ACC112 (cell line): Measurements from ENCODE around the gene NFIB.

Experiments used
- H2AFZ ChIP-seq: fragments of 200-600 bp; sonication (generic); one replicate; pipeline ENCODE4 v1.6.0; 2017; ENCODE audit warnings: antibody characterized with exemption, low read length; ENCODE audit not compliant: unreplicated experiment
- H3K27ac ChIP-seq: fragments of 200-600 bp; sonication (generic); 2 replicates; pipeline ENCODE4 v1.5.1; 2014; ENCODE audit warnings: low read depth, mild to moderate bottlenecking, antibody characterized with exemption, low read length, moderate library complexity
- H3K27me3 ChIP-seq: fragments of 200-600 bp; sonication (generic); 2 replicates; pipeline ENCODE4 v1.6.1; 2014; ENCODE audit warnings: mild to moderate bottlenecking, antibody characterized with exemption, low read length, moderate library complexity, mixed read lengths; ENCODE audit not compliant: insufficient read depth
- H3K36me3 ChIP-seq: fragments of 200-600 bp; sonication (generic); 2 replicates; pipeline ENCODE4 v1.6.1; 2016; ENCODE audit warnings: mild to moderate bottlenecking, antibody characterized with exemption, low read length, moderate library complexity, mixed read lengths; ENCODE audit not compliant: insufficient read depth
- H3K4me1 ChIP-seq: fragments of 200-600 bp; sonication (generic); one replicate; pipeline ENCODE4 v1.6.1; 2016; ENCODE audit warnings: low read length, mixed read lengths; ENCODE audit not compliant: insufficient read depth, unreplicated experiment, control insufficient read depth
- H3K4me3 ChIP-seq: fragments of 200-600 bp; sonication (generic); 2 replicates; pipeline ENCODE4 v1.5.1; 2014; ENCODE audit warnings: mild to moderate bottlenecking, low read depth, low read length
- H3K79me2 ChIP-seq: fragments of 200-600 bp; sonication (generic); one replicate; pipeline ENCODE4 v1.6.0; 2016; ENCODE audit warnings: low read length; ENCODE audit not compliant: control insufficient read depth, unreplicated experiment, insufficient read depth

Gene NFIB

GRCh38 chr9:14213504-14213903 lies 100.4 kb downstream of the NFIB start:
- Histone ChIP-seq H3K4me3 (no peak overlapping the region), H3K27me3 (no peaks in the 10 kb centered on the region), H3K36me3 (no peaks in the 10 kb centered on the region), H3K79me2 (peaks cover 68% of the 10 kb centered on the region), H2AFZ (no peak overlapping the region), H3K27ac (no peak overlapping the region), H3K4me1 (peaks cover 91% of the 10 kb centered on the region)

GRCh38 chr9:14212697-14213420 lies 101.1 kb downstream of the NFIB start:
- Histone ChIP-seq H3K36me3 (no peaks in the 10 kb centered on the region; the same call in 1 of the 2 replicates), H3K27ac (peak overlapping the region; percentile 59; the same call in 1 of the 2 replicates), H3K79me2 (peaks cover 68% of the 10 kb centered on the region), H2AFZ (no peak overlapping the region), H3K4me3 (no peak overlapping the region), H3K27me3 (no peaks in the 10 kb centered on the region), H3K4me1 (peaks cover 87% of the 10 kb centered on the region)

DNA sequence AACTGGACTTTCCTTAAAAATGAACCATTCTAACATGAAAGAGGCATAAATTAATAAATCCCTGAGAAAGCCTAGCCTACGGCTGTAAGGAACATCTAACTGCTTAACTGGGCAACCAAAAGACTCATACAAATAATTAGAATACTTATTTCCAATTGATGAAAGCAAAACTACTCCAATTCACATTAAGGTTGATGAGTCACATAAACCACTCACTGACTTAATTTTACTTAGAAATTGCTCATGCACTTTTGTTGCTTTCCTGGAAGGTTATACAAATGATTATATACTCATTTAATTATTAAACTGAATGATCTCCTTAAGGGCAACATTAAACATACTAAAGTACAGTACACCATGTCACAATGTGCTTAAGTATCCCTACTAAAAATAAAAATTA lies 101.9 kb downstream of the NFIB start:
- Histone ChIP-seq H2AFZ (no peak overlapping the region), H3K4me1 (peaks cover 90% of the 10 kb centered on the region), H3K27me3 (no peaks in the 10 kb centered on the region), H3K27ac (peak overlapping the region; percentile 59), H3K36me3 (no peaks in the 10 kb centered on the region; the same call in 1 of the 2 replicates), H3K4me3 (peak overlapping the region; percentile 55; the same call in 1 of the 2 replicates), H3K79me2 (peaks cover 73% of the 10 kb centered on the region)

GRCh38 chr9:14211564-14211963 lies 102.4 kb downstream of the NFIB start:
- peak overlapping the region; percentile 59 for H3K27ac ChIP-seq
- peak overlapping the region; percentile 11 for H2AFZ ChIP-seq
- peaks cover 74% of the 10 kb centered on the region for H3K79me2 ChIP-seq
- H3K36me3 ChIP-seq: no peaks in the 10 kb centered on the region; the same call in 1 of the 2 replicates
- H3K4me1 ChIP-seq: peaks cover 91% of the 10 kb centered on the region
- no peaks in the 10 kb centered on the region for H3K27me3 ChIP-seq
- H3K4me3 ChIP-seq: peak overlapping the region; percentile 55

GRCh38 chr9:14210428-14210827 lies 103.5 kb downstream of the NFIB start:
- H3K4me1 ChIP-seq: peaks cover 91% of the 10 kb centered on the region
- H3K4me3 ChIP-seq: no peak overlapping the region
- no peaks in the 10 kb centered on the region; the same call in 1 of the 2 replicates for H3K36me3 ChIP-seq
- H2AFZ ChIP-seq: no peak overlapping the region
- H3K79me2 ChIP-seq: peaks cover 77% of the 10 kb centered on the region
- no peak overlapping the region for H3K27ac ChIP-seq
- no peaks in the 10 kb centered on the region for H3K27me3 ChIP-seq

DNA sequence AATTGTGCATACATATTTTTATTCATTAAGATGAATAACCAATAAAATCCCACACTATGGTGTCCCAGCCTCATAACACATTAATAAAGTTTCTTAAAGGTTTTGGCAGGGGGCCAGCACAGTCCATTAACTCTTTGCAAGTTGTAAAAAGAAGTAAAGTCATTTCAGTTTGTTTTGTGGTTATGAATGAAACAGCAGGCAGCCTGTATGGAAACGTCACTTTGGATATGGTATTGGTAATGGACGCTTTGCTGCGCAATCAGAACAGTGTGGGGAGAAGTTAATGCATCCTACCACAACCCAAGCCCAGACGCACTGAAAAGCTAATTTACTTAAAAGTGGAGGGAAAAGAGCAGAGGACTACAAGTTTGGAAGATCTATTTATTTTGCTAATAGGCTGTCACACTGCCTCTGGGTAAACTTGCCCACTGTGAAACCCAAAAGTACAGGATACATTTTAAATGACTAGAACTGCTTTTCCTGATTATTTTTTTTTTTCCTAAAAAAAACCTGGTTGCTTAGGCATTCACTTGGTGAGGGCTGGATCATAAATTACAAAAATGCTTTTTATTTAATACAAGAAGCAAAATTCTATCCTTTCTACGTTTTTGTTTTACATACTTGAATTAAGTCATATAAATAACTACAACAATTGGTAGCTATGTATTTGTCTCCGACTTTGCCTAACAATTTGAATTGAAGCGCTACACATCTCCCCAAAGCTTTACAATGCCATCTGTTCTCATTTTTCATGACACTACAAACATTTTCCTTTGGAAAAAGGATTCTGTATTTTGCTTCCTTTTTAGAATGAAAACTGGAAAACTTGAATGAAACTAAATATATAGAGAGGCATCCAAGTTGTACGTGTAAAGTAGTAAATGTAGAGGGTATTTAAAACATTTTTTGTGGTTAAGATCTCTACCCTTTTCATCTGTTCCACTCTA lies 104.3 kb downstream of the NFIB start:
- H3K4me3 ChIP-seq: peak overlapping the region; percentile 1; the same call in 1 of the 2 replicates
- H2AFZ ChIP-seq: no peak overlapping the region
- H3K79me2 ChIP-seq: peaks cover 78% of the 10 kb centered on the region
- H3K27me3 ChIP-seq: no peaks in the 10 kb centered on the region
- H3K27ac ChIP-seq: no peak overlapping the region
- no peaks in the 10 kb centered on the region; the same call in 1 of the 2 replicates for H3K36me3 ChIP-seq
- H3K4me1 ChIP-seq: peaks cover 90% of the 10 kb centered on the region

DNA sequence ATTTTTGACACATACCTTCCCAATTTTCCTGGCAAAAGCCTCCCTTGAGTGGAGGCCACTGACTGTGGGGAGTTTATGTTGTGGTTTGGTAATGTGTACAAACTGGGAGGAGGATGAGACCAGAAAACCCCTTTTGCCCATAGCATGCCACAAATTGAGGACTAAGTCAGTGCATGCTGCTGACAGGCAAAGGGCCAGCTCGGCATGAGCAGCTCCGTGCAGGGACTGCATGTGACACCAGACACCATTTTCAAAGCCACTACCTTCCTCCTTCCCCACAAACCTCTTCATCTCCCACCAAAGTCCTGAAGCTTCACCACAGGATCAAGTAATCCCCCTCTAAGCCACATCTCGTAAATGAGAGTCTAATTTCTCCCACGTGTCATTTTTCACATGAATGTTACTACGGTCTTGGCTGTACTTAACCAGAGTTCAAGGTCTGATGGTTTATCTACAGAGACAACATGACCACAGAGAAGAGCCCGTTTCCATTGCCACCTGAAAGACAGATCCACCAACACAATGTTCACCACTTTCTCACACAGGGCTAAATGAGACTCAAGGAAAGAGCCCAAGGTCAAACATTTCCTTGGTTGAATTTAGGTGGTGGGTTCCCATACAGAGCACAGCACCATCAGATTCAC lies 106.5 kb downstream of the NFIB start:
- H3K36me3 ChIP-seq: no peaks in the 10 kb centered on the region; the same call in 1 of the 2 replicates

GRCh38 chr9:14205463-14205862 lies 108.5 kb downstream of the NFIB start:
- Histone ChIP-seq H3K36me3 (no peaks in the 10 kb centered on the region; the same call in 1 of the 2 replicates), H2AFZ (peak overlapping the region; percentile 21), H3K27me3 (no peaks in the 10 kb centered on the region), H3K4me3 (peak overlapping the region; percentile 11; the same call in 1 of the 2 replicates), H3K27ac (peak overlapping the region; percentile 82), H3K4me1 (peaks cover 76% of the 10 kb centered on the region), H3K79me2 (peaks cover 73% of the 10 kb centered on the region)

More for the DNA sequence above, 106.5 kb downstream of the NFIB start:
- H3K27me3 ChIP-seq: no peaks in the 10 kb centered on the region
- no peak overlapping the region for H3K4me3 ChIP-seq
- peaks cover 91% of the 10 kb centered on the region for H3K4me1 ChIP-seq
- peaks cover 70% of the 10 kb centered on the region for H3K79me2 ChIP-seq
- H3K27ac ChIP-seq: no peak overlapping the region
- no peak overlapping the region for H2AFZ ChIP-seq

- Histone ChIP-seq H3K27me3 (no peaks in the 10 kb centered on the region), H3K36me3 (no peaks in the 10 kb centered on the region; the same call in 1 of the 2 replicates), H3K27ac (peak overlapping the region; percentile 37), H3K79me2 (peaks cover 73% of the 10 kb centered on the region), H3K4me1 (peaks cover 75% of the 10 kb centered on the region), H3K4me3 (peak overlapping the region; percentile 58), H2AFZ (peak overlapping the region; percentile 40)
Measured at GRCh38 chr9:14203356-14204056, 110.4 kb downstream of the NFIB start.
